Spinal cord (tissue), 10 donors: ENCODE data around the gene ATP4A. TPM values are rescaled to one million over a fixed set of nuclear protein-coding genes. Genes with fewer than 3 reads are reported as not detected.
A peak's percentile ranks its signal among the peaks of the same experiment; 100 is the strongest.

Source experiments
- DNase-seq, 6 donors: peaks; one replicate each; pipeline versions ENCODE4 v3.0.0 to v3.0.0-alpha.2; 2013 to 2015; ENCODE audit warnings: low spot score in 6 of 6, low read depth in 4 of 6
- H3K27ac ChIP-seq: one replicate; pipeline ENCODE4 v1.5.1; 2013; ENCODE audit warnings: low read depth, low read length, control low read depth
- H3K27me3 ChIP-seq: one replicate; pipeline ENCODE4 v1.6.1; 2013; ENCODE audit warnings: low read length; ENCODE audit not compliant: control insufficient read depth, insufficient read depth
- H3K36me3 ChIP-seq: one replicate; pipeline ENCODE4 v1.6.1; 2013; ENCODE audit warnings: low read length; ENCODE audit not compliant: control insufficient read depth, insufficient read depth
- H3K4me1 ChIP-seq: one replicate; pipeline ENCODE4 v1.6.1; 2013; ENCODE audit warnings: low read length; ENCODE audit not compliant: control insufficient read depth, insufficient read depth
- H3K4me3 ChIP-seq: one replicate; pipeline ENCODE4 v1.5.1; 2013; ENCODE audit warnings: low read depth, low read length, control low read depth
- H3K9me3 ChIP-seq: one replicate; pipeline ENCODE4 v1.6.1; 2013; ENCODE audit warnings: low read length; ENCODE audit not compliant: control insufficient read depth, insufficient read depth
- WGBS: methylation state at CpG from one replicate; pipeline ENCODE4 v1.1.5; 2013; ENCODE audit warnings: missing lambda C conversion rate; ENCODE audit not compliant: insufficient coverage; 5-methylcytosine and 5-hydroxymethylcytosine counted together
- polyA plus RNA-seq, 2 donors: library from polyadenylated mRNA; unstranded; fragments of 120-200 nt; gene quantifications; one replicate each; pipeline ENCODE4 v1.2.1, GENCODE V29; 2013; ENCODE audit not compliant: insufficient read length in 2 of 2
- total RNA-seq, 2 donors: library from RNA; depleted of rRNA in 1 of 2; stranded (reverse); fragments of 120-200 nt in 1 of 2; fragments of >200 nt in 1 of 2; gene quantifications; one replicate each; pipeline versions ENCODE4 v1.2.3 to v1.2.4, GENCODE V29; 2013 to 2014
- donor health status: healthy.

ATP4A gene
- total and polyA plus RNA-seq, 4 donors: 0.30 to 0.41 TPM; not detected in 2

GRCh38 chr19:35552534-35553384 is 10.7 kb downstream of the ATP4A start:
- H3K36me3 ChIP-seq: peaks cover 31% of the 10 kb centered on the region
- H3K9me3 ChIP-seq: no peaks in the 10 kb centered on the region
- peaks cover 4% of the 10 kb centered on the region for H3K27me3 ChIP-seq
- peaks cover 5% of the 10 kb centered on the region for H3K4me1 ChIP-seq
- WGBS: 77% methylated on average over 12 of the region's 13 CpGs
- H3K4me3 ChIP-seq: no peak overlapping the region
- no peak overlapping the region for H3K27ac ChIP-seq
- DNase-seq: no peak

- peaks cover 7% of the 10 kb centered on the region for H3K4me1 ChIP-seq
Observed at GRCh38 chr19:35551091-35551810, 12.2 kb downstream of the ATP4A start.

GRCh38 chr19:35549879-35550523 is 13.5 kb downstream of the ATP4A start:
- H3K27ac ChIP-seq: no peak overlapping the region
- no peak overlapping the region for H3K4me3 ChIP-seq
- peaks cover 14% of the 10 kb centered on the region for H3K4me1 ChIP-seq
- 83% methylated on average over 12 of the region's 15 CpGs for WGBS
- no peaks in the 10 kb centered on the region for H3K27me3 ChIP-seq
- no peak for DNase-seq
- H3K36me3 ChIP-seq: peaks cover 44% of the 10 kb centered on the region
- H3K9me3 ChIP-seq: no peaks in the 10 kb centered on the region

More at GRCh38 chr19:35551091-35551810, 12.2 kb downstream of the ATP4A start:
- 90% methylated on average over 20 of the region's 21 CpGs for WGBS
- Histone ChIP-seq H3K36me3 (peaks cover 44% of the 10 kb centered on the region), H3K27me3 (no peaks in the 10 kb centered on the region), H3K4me3 (no peak overlapping the region), H3K27ac (no peak overlapping the region), H3K9me3 (no peaks in the 10 kb centered on the region)
- DNase-seq: no peak

- DNase-seq: peak in 5 of 6 donors; percentile 24 to 87 (median 40)
- Histone ChIP-seq H3K4me1 (peaks cover 22% of the 10 kb centered on the region), H3K4me3 (no peak overlapping the region), H3K9me3 (no peaks in the 10 kb centered on the region), H3K36me3 (peaks cover 44% of the 10 kb centered on the region), H3K27ac (no peak overlapping the region), H3K27me3 (no peaks in the 10 kb centered on the region)
- 17% methylated on average over 6 of the region's 6 CpGs for WGBS
Observed at GRCh38 chr19:35549174-35549788, 14.2 kb downstream of the ATP4A start.

- Histone ChIP-seq H3K4me1 (peaks cover 24% of the 10 kb centered on the region), H3K27me3 (no peaks in the 10 kb centered on the region), H3K36me3 (peaks cover 61% of the 10 kb centered on the region), H3K9me3 (no peaks in the 10 kb centered on the region), H3K4me3 (peak overlapping the region; percentile 88), H3K27ac (no peak overlapping the region)
- DNase-seq: no peak
- WGBS: 87% methylated on average over 7 of the region's 8 CpGs
Observed at GRCh38 chr19:35546532-35546931, 16.9 kb downstream of the ATP4A start.

GRCh38 chr19:35545855-35546381 is 17.5 kb downstream of the ATP4A start:
- peak overlapping the region; percentile 88 for H3K4me3 ChIP-seq
- no peaks in the 10 kb centered on the region for H3K27me3 ChIP-seq
- peaks cover 56% of the 10 kb centered on the region for H3K36me3 ChIP-seq
- no peaks in the 10 kb centered on the region for H3K9me3 ChIP-seq
- no peak overlapping the region for H3K27ac ChIP-seq
- peaks cover 24% of the 10 kb centered on the region for H3K4me1 ChIP-seq
- DNase-seq: peak in 2 of 6 donors; percentile 1 to 3
- 3% methylated on average over 27 of the region's 27 CpGs for WGBS

GRCh38 chr19:35545001-35545854 is 18.2 kb downstream of the ATP4A start, which contains the start of gene TMEM147:
TMEM147 (plus strand) TSS chr19:35545626; CDS start chr19:35545740, 114 bp downstream.
- H3K9me3 ChIP-seq: no peaks in the 10 kb centered on the region
- H3K27ac ChIP-seq: peak within 1 kb of the TSS; percentile 71
- H3K27me3 ChIP-seq: no peaks in the 10 kb centered on the region
- peak; percentile 71 to 96 (median 84) for DNase-seq
- 0% methylated on average over 83 of the region's 85 CpGs for WGBS
- H3K4me3 ChIP-seq: peak within 1 kb of the TSS; percentile 88
- peaks cover 24% of the 10 kb centered on the region for H3K4me1 ChIP-seq
- H3K36me3 ChIP-seq: peaks cover 52% of the 10 kb centered on the region

GRCh38 chr19:35544110-35544802 is 19.2 kb downstream of the ATP4A start:
- H3K27me3 ChIP-seq: no peaks in the 10 kb centered on the region
- peaks cover 24% of the 10 kb centered on the region for H3K4me1 ChIP-seq
- H3K9me3 ChIP-seq: no peaks in the 10 kb centered on the region
- H3K4me3 ChIP-seq: peak overlapping the region; percentile 88
- 84% methylated on average over 3 of the region's 3 CpGs for WGBS
- peaks cover 49% of the 10 kb centered on the region for H3K36me3 ChIP-seq
- H3K27ac ChIP-seq: no peak overlapping the region
- no peak for DNase-seq
